Cardiac muscle cell (in vitro differentiated cells and primary cell): ENCODE results near the gene LRP1B. TPM values are rescaled to one million over a fixed set of nuclear protein-coding genes. Genes with fewer than 3 reads are reported as not detected.

Experiments
- DNase-seq, 2 donors: peaks; one replicate each; pipeline versions ENCODE4 v3.0.0 to v3.0.0-alpha.2; 2010 to 2017; ENCODE audit warnings: low read depth in 1 of 2, low spot score in 1 of 2
- H3K27ac ChIP-seq: fragments of 200-600 bp; sonication (generic); 2 replicates; pipeline ENCODE4 v1.5.1; 2016
- H3K27me3 ChIP-seq: fragments of 200-600 bp; sonication (generic); 2 replicates; pipeline ENCODE4 v1.6.0; 2016; ENCODE audit warnings: control low read depth
- H3K36me3 ChIP-seq: fragments of 200-600 bp; sonication (generic); 2 replicates; pipeline ENCODE4 v1.5.1; 2016; ENCODE audit warnings: control low read depth
- H3K4me1 ChIP-seq: fragments of 200-600 bp; sonication (generic); 2 replicates; pipeline ENCODE4 v1.8.1; 2017; ENCODE audit warnings: low read depth, mild to moderate bottlenecking, mixed run types
- H3K4me3 ChIP-seq: fragments of 200-600 bp; sonication (generic); 2 replicates; pipeline ENCODE4 v1.5.1; 2016; ENCODE audit warnings: mild to moderate bottlenecking
- H3K9me3 ChIP-seq: fragments of 200-600 bp; sonication (generic); 2 replicates; pipeline ENCODE4 v1.5.1; 2017; ENCODE audit warnings: low read depth, mild to moderate bottlenecking, control low read depth
- polyA plus RNA-seq: library from polyadenylated mRNA; unstranded; fragments of >200 nt; fragmentation: Nextera tagmentation; extraction: Ambion mirVana; gene quantifications from 2 replicates; pipeline ENCODE4 v1.2.1, GENCODE V29; 2016
- total RNA-seq: library from RNA; depleted of rRNA; stranded (reverse); fragments of >200 nt; gene quantifications from 2 replicates; pipeline ENCODE4 v1.2.3, GENCODE V29; 2016
- TF ChIP-seq, protein P1 (sequence below): IDR thresholded peaks from 2 replicates; pipeline ENCODE4 v1.5.1; 2012; ENCODE audit warnings: low read depth, mild to moderate bottlenecking, low read length

The LRP1B gene
- total and polyA plus RNA-seq, 2 experiments from 2014 or later, result 1.2 to 2.5 TPM

- TF ChIP-seq, protein P1, sequence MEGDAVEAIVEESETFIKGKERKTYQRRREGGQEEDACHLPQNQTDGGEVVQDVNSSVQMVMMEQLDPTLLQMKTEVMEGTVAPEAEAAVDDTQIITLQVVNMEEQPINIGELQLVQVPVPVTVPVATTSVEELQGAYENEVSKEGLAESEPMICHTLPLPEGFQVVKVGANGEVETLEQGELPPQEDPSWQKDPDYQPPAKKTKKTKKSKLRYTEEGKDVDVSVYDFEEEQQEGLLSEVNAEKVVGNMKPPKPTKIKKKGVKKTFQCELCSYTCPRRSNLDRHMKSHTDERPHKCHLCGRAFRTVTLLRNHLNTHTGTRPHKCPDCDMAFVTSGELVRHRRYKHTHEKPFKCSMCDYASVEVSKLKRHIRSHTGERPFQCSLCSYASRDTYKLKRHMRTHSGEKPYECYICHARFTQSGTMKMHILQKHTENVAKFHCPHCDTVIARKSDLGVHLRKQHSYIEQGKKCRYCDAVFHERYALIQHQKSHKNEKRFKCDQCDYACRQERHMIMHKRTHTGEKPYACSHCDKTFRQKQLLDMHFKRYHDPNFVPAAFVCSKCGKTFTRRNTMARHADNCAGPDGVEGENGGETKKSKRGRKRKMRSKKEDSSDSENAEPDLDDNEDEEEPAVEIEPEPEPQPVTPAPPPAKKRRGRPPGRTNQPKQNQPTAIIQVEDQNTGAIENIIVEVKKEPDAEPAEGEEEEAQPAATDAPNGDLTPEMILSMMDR, result no peak
- H3K4me1 ChIP-seq, result peaks cover 30% of the 10 kb centered on the region
- no peaks in the 10 kb centered on the region for H3K36me3 ChIP-seq
- peak overlapping the region; percentile 4 for H3K4me3 ChIP-seq
- DNase-seq, result peak in 1 of 2 donors; percentile 73
- H3K27ac ChIP-seq, result peak overlapping the region; percentile 85
- H3K9me3 ChIP-seq, result no peaks in the 10 kb centered on the region
- H3K27me3 ChIP-seq, result no peaks in the 10 kb centered on the region
Measured at GRCh38 chr2:140905083-140905781, 1225.6 kb downstream of the LRP1B start.

DNA sequence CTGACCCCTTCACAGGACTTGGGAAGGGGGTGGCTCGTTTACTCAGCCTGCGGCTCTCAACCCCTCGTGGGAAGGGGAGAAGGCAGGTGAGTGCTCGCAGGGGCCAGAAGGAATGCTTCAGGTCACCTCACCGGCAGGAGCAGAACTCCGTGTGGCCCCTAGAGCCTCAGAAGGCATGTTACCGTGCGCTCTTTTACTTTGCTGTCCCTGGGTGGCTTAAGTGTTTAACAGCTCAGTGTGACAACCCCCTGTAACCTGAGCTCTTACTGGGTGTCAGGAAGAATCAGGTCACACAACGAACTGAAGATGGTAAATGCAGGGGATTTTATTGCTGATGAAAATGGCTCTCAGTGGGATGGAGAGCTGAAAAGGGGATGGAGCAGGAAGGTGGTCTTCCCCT lies 1235.4 kb downstream of the LRP1B start:
- Histone ChIP-seq H3K27ac (no peak overlapping the region), H3K27me3 (no peaks in the 10 kb centered on the region), H3K36me3 (no peaks in the 10 kb centered on the region), H3K4me1 (no peaks in the 10 kb centered on the region), H3K4me3 (no peak overlapping the region), H3K9me3 (no peaks in the 10 kb centered on the region)
- TF ChIP-seq, protein P1, result no peak
- DNase-seq, result peak in 1 of 2 donors; percentile 2

DNA sequence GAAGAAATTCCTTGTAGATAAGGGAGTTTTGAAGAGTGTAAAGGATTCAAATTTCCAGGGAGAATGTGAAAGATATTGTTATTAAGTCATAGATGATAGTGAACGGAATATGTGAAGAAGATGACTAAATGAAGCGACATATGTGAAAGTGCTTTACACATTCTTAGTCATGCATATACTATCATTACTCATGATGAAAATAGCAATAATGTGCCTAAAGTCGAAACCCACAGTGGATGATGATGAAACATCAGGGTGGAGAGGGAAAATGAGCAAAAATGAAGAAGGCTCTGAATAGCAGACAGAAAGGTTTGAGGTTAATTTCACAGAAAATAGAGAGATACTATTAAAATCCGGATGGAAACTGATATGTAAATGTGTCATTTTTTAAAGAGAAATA lies 1237.1 kb downstream of the LRP1B start:
- DNase-seq, result peak in 1 of 2 donors; percentile 65
- Histone ChIP-seq H3K4me1 (no peaks in the 10 kb centered on the region), H3K36me3 (no peaks in the 10 kb centered on the region), H3K27me3 (no peaks in the 10 kb centered on the region), H3K27ac (no peak overlapping the region), H3K4me3 (no peak overlapping the region), H3K9me3 (no peaks in the 10 kb centered on the region)
- TF ChIP-seq, protein P1, result no peak

- no peaks in the 10 kb centered on the region for H3K36me3 ChIP-seq
- H3K4me3 ChIP-seq, result no peak overlapping the region
- no peaks in the 10 kb centered on the region for H3K4me1 ChIP-seq
- TF ChIP-seq, protein P1, result no peak
- no peak overlapping the region for H3K27ac ChIP-seq
- peak in 1 of 2 donors; percentile 21 for DNase-seq
- H3K9me3 ChIP-seq, result no peaks in the 10 kb centered on the region
- no peaks in the 10 kb centered on the region for H3K27me3 ChIP-seq
Measured at GRCh38 chr2:140892911-140893637, 1237.7 kb downstream of the LRP1B start.

DNA sequence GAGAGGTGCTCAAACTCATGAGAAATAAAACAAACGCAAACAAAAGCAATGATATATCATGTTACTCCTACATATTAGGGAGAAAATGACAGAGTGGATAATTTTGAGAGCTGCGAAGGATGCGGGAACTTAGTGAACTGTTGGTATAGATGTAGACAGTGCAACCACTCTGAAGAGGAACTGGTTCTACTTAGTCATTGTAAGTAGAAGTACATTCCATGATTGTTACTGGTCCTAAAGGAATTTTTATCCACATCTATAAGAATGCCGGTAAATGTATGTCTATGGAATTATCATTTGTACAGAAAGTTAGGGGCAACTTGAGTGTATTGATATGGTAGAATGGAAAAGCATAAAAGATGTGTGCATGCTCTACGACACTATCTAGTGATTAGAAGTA lies 1238.4 kb downstream of the LRP1B start:
- Histone ChIP-seq H3K4me1 (no peaks in the 10 kb centered on the region), H3K9me3 (no peaks in the 10 kb centered on the region), H3K36me3 (no peaks in the 10 kb centered on the region), H3K4me3 (no peak overlapping the region), H3K27me3 (no peaks in the 10 kb centered on the region), H3K27ac (no peak overlapping the region)
- no peak for DNase-seq
- TF ChIP-seq, protein P1, result no peak
